DMS 273 (cell line): Measurements from ENCODE around the gene ZC3H12D.
"Not testable (repeated sequence)": the region's sequence is repeated elsewhere in the genome, so short reads cannot be mapped to it uniquely, and the experiment has no call there.

Source experiments
- DNase-seq: peaks from one replicate; lab custom pipeline; 2025; ENCODE audit not compliant: unreplicated experiment; lab: John Stamatoyannopoulos, UW

The ZC3H12D gene

DNA sequence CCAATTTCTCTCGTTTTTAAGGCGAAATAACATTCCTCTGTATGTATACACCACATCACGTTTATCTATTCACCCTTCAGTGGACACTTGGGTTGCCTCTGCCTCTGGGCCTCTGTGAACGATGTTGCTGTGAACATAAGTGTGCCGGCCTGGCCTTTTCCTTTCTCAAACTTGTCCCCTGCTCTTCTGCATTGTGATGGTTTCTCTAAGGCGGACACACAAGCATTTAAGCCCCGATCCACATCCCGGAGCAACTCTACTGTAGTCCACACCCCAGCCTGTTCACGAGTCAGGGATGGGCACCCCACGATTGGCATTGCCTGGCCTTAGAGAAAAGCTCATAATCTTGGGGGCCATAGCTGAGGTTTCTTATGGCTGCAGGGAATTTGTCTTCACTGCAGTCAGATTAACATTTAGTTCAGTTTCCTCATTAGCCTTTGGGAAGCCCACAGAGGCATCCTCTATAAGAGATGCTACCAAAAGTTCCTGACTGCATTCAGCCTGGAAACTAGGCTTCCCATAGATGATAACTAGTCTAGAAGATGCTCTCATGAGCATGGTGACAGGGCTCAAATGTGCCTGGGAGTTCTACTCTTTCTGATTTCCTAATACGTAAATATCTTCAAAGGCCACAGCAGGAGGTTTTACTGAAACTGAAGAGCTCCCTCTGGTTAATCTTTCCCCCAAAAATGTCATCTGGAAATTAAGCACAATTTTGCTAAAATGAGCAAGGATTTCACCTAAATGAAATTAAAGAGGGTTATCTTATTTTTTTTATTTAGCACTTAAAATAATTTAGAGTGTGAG, 762 bp downstream of the ZC3H12D start:
- DNase-seq: no peak

DNA sequence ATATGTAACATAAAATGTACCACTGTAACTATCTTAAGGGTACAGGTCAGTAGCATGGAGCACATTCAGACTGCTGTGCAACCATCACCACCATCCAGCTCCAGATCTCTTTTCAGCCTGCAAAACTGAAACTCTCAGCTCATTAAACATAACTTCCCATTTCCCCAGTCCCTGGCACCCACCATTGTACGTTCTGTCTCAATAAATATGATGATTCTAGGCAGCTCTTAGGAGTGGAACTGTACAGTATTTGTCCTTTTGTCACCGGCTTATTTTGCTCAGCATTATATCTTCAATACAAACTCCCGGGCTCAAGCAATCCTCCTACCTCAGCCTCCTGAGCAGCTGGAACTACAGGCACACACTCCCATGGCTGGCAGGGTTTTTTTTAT, 1.5 kb downstream of the ZC3H12D start:
- DNase-seq: no peak

DNA sequence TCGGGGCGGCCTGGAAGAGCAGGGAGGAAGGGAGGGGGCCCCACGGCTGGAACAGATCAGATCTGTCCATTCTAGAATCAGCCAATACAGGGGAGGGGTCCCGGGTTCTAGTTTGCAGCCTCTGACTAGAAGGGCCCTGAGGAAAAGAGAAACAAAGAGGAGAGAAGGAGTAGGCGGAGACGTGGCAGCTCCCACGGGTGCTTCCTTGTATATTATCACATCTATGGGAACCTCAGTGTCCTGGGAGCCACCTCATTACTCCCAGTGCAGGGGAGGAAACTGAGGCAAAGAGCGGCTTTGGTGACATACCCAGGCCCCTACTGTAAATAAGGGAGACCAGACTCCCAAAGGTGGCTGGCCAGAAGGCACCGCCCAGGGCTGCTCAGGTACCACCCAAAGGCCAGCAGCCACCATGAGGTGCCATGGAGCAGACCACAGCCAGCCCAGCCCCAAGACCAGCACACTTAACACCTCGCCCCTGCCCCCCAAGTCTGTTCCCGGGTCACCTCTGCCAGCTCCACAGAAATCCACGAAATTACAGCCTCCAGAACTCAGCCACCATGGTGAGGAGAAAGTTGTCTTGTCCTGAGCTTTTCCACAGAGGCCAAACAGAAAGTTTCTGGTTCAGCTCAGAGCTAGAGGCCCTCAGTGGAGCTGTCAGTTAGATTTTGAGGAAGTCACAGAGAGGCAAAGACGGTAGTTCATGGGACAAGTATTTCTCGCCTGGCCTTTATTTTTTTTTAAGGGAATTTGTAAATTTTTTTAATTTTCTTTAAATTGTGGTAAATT, 2.1 kb downstream of the ZC3H12D start:
- no peak for DNase-seq

DNA sequence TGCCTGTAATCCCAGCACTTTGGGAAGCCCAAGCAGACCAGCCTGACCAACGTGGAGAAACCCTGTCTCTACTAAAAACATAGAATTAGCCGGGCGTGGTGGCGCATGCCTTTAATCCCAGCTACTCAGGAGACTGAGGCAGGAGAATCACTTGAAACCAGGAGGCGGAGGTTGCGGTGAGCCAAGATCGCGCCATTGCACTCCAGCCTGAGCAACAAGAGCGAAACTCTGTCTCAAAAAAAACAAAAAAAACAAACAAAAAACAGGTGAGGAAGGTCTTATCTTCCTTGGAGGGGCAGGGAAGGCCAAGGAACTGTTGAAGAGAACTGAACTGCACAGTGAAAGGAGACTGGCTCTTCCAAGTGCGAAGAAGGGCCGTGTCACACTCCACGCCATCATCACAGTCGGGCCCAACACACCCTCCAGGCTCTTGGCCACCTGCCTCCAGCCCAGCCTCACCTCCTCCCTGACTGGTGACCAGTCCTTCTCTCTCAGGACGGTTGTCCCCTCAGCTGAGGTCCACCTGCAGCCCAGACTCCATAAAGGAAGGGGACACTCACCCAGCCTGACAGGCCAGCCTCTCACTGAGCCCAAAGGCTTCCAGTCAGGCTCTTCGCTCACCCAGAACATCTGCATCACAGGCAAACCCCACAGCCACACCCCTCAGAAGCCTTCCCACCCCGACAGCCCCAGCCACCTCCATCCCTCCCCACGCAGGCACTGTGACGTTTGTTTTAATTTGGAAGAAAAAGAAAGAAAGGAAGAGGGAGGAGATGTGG, 4.1 kb downstream of the ZC3H12D start:
- DNase-seq: no peak

DNA sequence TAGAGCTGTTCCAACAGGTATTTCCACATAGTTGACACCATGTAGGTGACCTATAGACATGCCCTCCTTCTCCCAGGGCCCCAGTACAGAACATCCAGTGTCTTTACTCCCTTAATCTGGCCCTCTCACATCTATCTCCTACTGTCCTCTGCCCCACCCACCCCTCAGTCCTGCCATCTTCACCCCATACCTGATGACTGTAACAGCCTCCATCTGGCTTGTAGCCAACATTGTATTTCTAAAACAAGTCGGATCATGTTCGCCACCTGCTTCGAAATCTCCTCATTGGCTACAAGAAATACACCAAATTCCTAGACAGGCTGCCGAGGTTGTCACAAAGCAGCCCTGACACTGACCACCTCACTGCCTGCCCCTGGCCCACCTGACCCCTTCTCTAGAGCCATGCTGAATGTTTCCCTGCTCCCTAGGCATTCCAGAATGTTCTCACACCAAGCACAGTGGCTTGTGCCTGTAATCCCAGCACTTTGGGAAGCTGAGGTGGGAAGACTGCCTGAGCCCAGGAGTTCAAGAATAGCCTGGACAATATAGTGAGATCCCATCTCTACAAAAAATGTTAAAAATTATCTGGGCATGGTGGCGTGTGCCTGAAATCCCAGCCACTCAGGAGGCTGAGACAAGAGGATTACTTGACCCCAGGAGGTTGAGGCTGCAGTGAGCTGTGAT, 6.0 kb downstream of the ZC3H12D start:
- DNase-seq: peak; percentile 19

DNA sequence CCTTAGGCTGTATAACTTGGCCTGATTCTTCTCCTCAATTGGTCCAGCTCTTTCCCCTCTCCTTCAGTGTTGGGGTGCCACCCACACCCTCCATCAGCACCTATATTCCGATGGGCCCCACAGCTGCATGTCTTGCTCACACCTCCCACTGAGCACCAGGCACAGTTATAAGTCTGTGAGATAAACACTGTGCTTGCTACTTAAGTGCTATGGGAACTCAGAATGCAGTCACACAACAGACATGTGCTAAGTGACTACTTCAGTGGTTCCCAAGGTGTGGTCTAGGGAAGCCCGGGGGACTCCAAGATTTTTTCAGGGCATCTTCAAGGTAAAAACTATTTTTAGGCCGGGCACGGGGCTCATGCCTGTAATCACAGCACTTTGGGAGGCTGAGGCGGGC, 7.3 kb downstream of the ZC3H12D start:
- DNase-seq: no peak

DNA sequence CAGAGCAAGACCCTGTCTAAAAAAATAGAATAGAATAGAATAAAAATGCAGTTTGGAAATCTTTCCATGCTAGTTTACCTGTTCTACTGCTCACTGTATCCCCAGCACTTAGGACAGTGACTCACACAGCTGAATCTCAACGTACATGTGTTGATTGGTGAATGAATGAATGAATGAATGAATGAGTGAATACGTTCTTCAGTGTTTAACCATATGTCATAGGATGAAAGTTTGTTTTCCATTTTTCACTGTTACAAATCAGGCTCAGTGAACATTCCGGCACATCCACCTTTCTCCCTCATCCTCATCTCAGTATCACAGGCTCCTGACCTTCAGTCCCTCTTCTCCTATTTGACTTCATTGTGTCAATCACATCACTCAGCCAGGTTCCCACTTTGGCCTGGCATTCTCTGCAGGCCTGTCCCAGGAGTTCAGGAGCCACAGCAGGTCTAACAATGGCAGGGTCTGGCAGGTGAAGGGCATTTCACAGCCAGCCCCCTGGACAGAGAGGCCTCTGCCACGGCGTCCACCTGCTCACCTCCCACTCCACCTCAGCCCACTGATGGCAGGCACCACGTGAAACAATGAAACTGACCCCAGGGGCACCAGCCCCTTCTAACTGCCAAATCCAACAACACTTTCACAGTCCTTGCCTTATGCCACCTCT, 7.9 kb downstream of the ZC3H12D start:
- DNase-seq: no peak

DNA sequence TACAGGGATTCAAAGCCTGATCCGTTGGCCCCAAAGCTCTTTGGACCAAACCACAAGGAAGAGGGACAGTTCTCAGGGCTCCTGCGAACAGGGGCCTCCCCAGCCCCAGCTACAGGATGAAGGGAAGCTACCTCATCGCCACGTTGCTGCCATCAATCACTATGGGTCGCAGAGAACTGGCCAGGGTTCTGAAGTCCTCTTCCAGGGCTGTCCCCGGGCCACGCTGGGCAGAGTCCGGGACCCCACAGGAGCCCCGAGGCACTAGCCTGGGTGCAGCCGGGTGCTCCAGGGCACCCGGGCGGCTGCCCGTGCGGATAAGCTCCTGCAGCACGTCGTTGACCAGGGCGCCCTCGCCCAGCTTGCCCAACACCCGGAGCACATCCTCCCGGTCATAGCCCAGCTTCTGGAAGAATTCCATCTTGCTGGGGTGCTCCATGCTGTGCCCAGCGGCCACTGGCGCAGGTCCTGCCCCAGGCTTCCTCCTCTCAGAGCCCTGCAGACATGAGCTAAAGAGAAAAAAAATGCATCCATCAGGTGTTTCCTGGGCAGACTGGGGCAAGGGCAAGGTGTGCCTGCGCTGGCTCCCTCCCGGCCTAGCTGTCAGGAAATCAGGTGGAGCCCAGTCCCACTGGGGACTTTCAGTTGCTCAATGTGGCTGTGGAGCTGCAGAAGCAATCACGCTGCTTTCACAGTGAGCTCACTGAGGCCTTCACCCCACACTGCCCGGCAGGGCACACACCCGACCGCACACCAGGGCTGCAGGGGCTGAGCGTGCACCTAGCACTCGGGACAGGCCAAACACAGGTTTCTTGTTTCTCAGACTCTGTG, 10.5 kb downstream of the ZC3H12D start:
- DNase-seq: no peak

DNA sequence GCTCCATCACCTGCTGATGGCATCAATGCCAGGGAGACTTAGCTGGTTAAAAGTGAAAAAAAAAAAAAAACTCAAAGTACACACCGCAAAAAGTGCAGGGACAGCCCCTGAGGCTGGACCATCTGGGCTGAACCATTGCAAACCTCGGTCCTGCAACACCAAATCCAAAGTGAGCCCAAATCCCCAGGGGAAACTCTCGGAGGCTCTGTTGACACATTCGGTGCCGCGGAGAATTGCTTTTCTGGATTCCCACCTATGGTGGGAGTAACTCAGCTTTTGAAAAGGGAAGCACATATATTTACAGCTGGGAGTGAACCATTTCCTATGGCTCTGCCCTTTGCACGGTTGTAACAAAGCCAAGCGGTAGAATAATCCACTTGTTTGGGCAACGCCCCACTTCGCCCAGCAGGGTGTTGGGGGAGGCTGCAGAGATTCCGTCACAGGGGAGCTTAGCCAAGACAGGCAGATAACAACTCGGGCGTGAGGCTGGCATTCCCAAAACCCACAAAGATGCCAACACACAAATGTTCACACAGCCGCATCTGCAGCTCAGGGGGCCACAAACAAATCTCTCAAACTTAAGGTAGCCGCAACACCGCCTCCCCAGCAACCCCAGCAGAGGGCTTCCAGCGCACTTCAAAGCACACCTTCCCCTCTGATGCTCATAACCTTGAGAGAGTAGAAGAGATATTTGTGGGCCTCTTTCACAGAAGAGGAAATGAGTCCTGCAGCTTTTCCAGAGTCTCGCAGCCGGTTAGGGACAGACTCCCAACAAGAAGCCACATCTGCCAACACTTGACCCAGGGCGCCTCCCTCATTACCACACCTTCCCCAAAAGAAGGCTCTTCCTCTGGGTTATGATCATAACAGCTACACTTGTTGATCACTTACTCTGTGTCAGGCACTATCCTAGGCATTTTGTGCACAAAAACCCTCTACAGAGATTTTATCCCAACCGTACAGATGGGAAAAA, 11.4 kb downstream of the ZC3H12D start:
- peak; percentile 75 for DNase-seq

DNA sequence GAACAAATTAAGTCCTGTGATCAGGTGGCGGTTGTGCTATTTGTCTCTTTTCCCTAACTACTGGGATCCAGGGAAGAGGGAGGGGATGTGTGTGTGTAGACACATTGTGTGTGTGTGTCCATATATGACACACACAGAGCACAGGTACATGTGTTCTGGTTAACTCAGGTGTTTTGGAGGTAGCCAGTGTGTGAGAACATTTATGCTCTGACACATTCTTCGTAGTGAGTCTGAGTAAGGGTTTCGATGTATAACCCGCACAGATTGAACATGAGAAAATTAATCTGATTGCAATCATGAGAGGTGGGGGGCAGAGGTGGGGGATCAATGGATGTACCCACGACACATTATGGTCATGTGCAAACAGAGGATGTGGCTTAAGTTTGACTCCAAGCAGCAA, 12.6 kb downstream of the ZC3H12D start:
- DNase-seq: no peak

DNA sequence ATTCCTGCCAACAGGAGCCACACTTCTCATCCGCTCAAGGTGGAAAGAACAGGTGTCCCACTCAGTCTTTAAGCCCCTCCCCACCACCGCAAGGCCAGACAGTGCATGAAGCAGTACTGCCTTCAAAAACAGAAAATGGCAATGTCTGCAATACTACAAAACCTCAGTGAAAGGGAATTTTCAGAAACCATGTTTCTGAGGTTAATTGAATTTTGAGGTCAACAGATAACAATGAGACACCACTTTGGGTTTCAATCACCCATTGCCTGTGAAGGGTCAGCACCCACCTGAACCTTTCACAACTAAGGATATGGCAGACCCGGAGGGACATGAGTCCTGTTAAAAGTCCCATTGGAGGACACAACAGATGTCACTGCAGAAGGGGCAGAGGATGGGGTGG, 13.0 kb downstream of the ZC3H12D start:
- DNase-seq: no peak

DNA sequence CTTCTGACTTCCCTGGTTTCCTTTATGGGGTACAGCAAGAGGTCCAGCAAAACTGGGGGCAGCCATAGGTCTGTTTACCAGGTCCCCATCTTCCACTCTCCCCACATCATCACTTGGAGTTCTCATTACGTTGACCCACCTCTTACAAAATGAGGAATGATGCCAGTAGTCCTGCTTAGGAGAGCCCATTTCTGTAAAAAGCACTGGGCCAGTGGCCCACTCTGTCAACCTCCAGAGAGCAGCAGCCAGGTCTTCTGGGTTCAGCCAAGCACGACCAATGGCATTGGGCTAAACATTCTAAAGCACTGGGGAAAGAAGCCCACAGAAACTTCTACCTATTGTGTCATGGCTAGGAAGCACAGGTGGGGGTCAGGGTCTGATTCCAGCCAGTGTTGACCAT, 13.9 kb downstream of the ZC3H12D start:
- DNase-seq: no peak

DNA sequence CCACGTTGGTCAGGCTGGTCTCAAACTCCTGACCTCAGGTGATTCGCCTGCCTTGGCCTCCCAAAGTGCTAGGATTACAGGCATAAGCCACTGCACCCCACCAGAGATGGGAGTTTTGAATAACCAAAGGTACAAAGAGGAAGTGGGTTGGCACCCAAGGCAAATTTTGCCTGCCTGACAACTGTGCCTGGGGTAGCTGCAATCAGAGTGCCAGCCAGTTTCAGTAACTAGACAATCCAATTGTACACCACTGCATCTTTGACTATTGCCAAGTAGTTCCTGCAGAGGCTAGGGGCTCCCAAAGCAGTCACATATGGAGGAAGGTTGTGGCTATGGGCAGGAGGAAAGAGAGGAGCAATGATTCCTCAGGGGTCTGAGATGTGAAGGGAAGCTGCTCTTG, 16.6 kb downstream of the ZC3H12D start:
- no peak for DNase-seq

DNA sequence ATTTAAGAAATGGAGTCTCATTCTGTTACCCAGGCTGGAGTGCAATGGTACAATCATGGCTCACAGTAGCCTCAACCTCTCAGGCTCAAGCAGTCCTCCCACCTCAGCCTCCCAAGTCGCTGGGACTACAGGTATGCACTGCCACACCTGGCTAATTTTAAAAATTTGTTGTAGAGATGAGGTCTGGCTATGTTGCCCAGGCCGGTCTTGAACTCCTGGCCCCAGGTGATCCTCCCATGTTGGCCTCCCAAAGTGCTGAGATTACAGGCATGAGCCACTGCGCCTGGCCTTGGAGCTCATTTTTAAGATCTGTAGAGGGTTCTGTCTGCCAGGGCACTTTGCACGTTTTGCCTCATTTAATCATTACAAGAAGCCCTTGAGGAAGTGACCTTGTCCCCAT, 17.5 kb downstream of the ZC3H12D start:
- no peak for DNase-seq

DNA sequence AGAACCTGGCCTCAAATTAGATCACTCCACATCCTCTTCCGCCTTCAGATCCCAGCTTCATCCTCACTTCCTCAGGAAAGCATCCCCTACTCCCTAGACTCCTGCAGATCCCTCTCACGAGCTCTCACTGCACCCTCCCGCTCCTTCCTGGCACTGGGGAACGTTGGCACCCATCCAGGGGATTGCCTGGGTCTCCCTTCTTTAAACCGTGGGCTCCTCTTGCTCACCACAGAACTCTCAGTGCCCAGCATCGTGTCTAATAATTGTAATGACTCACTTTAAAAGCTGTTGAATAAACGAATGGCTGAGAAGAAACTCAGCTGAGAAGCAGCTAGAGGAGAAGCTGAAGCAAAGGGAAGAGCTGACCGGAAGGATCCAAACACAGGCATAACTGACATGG, 20.4 kb downstream of the ZC3H12D start:
- DNase-seq: no peak

DNA sequence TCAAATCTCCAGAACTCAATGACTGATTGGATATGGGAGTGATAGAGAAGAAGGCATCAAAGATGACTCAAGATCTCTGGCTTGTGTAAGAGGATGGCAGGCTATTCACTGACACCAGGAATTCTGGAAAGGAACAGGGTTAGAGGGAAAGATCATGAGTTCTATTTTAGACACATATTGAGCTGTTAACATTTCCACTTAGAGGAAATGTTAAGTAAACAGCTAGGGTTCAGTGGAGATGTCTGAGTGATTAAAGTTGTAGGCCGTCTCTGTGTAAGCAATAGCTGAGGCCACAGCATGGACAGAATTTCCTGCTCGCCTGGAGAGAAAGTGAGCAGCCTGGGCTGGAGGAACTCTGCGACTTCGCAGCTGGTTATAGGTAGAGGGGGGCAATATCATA, 21.0 kb downstream of the ZC3H12D start:
- DNase-seq: no peak

DNA sequence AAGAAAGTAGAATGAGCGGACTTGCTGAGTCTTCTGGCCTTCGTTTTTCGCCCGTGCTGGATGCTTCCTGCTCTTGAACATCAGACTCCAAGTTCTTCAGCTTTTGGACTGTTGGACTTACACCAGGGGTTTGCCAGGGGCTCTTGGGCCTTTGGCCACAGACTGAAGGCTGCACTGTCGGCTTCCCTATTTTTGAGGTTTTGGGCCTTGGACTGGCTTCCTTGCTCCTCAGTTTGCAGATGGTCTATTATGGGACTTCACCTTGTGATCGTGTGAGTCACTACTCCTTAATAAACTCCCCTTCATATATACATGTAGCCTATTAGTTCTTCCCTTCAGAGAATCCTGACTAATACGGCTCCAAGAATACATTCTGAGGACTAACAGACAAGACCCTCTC, 22.1 kb downstream of the ZC3H12D start:
- DNase-seq: not testable (repeated sequence)

DNA sequence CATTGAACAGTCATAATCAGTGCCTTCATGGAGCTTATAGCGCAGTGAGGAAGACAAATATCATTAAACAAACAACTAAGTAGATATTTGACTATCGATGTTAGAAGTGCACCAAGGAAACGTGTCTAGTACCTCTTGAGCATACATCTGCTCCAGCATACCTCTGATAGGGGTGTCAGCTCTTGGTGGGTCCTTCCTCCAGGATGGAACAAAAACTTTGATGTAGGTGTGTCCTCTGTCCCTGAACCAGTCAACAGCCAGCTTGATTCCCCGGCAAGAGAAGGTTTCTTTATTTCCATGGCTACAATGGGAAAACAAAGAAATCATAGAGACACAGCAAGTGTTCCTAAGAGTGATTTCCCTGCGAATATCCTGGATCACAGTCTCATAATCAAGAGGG, 23.1 kb downstream of the ZC3H12D start:
- no peak for DNase-seq

DNA sequence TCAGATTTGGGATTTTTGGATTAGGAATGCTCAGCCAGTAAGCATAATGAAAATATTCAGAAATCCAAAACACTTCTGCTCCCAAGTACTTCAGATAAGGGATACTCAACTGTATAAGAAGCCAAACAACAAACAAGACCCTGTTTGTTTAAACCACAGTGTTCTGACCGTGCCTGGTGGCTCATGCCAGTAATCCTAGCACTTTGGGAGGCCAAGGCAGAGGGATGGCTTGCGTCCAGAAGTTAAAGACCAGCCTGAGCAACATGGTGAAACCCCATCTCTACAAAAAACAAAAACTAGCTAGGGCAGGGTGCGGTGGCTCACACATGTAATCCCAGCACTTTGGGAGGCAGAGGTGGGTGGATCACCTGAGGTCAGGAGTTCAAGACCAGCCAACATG, 24.6 kb downstream of the ZC3H12D start:
- not testable (repeated sequence) for DNase-seq
